ENCODE measurements around the gene EED. TPM values are rescaled to one million over a fixed set of nuclear protein-coding genes. Genes with fewer than 3 reads are reported as not detected.

The EED gene
- 10 to 100 TPM; 63.9 to 66.9 TPM for total RNA-seq

- POLR2A ChIA-PET, result interaction anchor here (0.6 to 6.1 kb wide), 24 partner anchors 13 to 616 kb away, joined by 3 to 51 read pairs (median 4); partner anchors contain the start of genes CREBZF, HIKESHI, PICALM and TMEM126A
- CTCF ChIA-PET, result interaction anchor here (0.8 to 2.0 kb wide), 6 partner anchors 40 to 390 kb away, joined by 3 to 9 read pairs (median 3); partner anchors contain the start of genes CCDC83 and PICALM
- Mint-ChIP-seq H3K27me3 (no peaks in the 10 kb centered on the region), H3K4me1 (peaks cover 41% of the 10 kb centered on the region), H3K4me3 (no peak within 1 kb of the TSS), H3K9me3 (no peaks in the 10 kb centered on the region), H3K36me3 (ENCODE audit: low read depth) (peaks cover 13% of the 10 kb centered on the region), H3K27ac (no peak within 1 kb of the TSS)
- DNase-seq, result peak; percentile 94
These were observed at the start of gene EED for GRCh38 chr11:86244522-86245368. EED (plus strand) TSS chr11:86244753; CDS start chr11:86245230, 477 bp downstream.

DNA sequence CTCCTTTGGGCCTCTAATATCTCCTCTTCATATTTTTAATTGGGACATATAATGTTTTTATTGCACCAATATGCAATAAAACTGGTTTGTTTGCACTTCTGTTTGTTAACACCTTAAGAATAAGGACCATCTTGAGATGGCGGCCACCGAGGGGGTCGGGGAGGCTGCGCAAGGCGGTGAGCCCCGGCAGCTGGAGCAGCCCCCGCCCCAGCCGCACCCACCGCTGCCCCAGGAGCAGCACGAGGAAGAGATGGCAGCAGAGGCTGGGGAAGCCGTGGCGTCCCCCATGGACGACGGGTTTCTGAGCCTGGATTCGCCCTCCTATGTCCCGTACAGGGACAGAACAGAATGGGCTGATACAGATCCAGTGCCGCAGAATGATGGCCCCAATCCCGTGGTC is 49.6 kb upstream of the EED start:
- H3K9me3 Mint-ChIP-seq, result no peaks in the 10 kb centered on the region
- ChIA-PET POLR2A (interaction anchor here (1.0 to 3.0 kb wide), 4 partner anchors 18 to 132 kb away, joined by 3 to 40 read pairs (median 10); partner anchors contain the start of gene PICALM), CTCF (interaction anchor here (1.3 to 3.6 kb wide), 10 partner anchors 12 to 340 kb away, joined by 3 to 84 read pairs (median 11); partner anchors contain the start of genes CCDC83 and PICALM)
- no peak for DNase-seq
- no peak overlapping the region for H3K4me3 Mint-ChIP-seq
- H3K36me3 Mint-ChIP-seq (ENCODE audit: low read depth), result peaks cover 13% of the 10 kb centered on the region
- H3K27me3 Mint-ChIP-seq, result peaks cover 2% of the 10 kb centered on the region
- H3K27ac Mint-ChIP-seq, result no peak overlapping the region
- peaks cover 54% of the 10 kb centered on the region for H3K4me1 Mint-ChIP-seq

- Mint-ChIP-seq H3K4me1 (peaks cover 48% of the 10 kb centered on the region), H3K4me3 (no peak overlapping the region), H3K27ac (no peak overlapping the region), H3K36me3 (ENCODE audit: low read depth) (peaks cover 8% of the 10 kb centered on the region), H3K27me3 (peaks cover 2% of the 10 kb centered on the region), H3K9me3 (no peaks in the 10 kb centered on the region)
- DNase-seq, result no peak
- POLR2A ChIA-PET, result interaction anchor here (1.3 to 2.2 kb wide), 2 partner anchors 128 to 155 kb away, joined by 3 to 13 read pairs; partner anchors contain the start of gene PICALM
- CTCF ChIA-PET, result interaction anchor here (0.6 to 3.6 kb wide), 5 partner anchors 8 to 341 kb away, joined by 3 to 76 read pairs (median 3); partner anchors contain the start of genes CCDC83 and PICALM
These were observed 48.4 kb upstream of the EED start for GRCh38 chr11:86196085-86196696.

GRCh38 chr11:86196913-86197312 is 47.6 kb upstream of the EED start:
- no peak for DNase-seq
- POLR2A ChIA-PET, result interaction anchor here (1.3 to 2.2 kb wide), 2 partner anchors 129 to 156 kb away, joined by 3 to 13 read pairs; partner anchors contain the start of gene PICALM
- H3K36me3 Mint-ChIP-seq (ENCODE audit: low read depth), result peaks cover 7% of the 10 kb centered on the region
- peaks cover 41% of the 10 kb centered on the region for H3K4me1 Mint-ChIP-seq
- peaks cover 2% of the 10 kb centered on the region for H3K27me3 Mint-ChIP-seq
- no peak overlapping the region for H3K4me3 Mint-ChIP-seq
- no peak overlapping the region for H3K27ac Mint-ChIP-seq
- CTCF ChIA-PET, result interaction anchor here (1.0 to 1.9 kb wide), 2 partner anchors 10 to 155 kb away, joined by 3 to 4 read pairs; no protein-coding TSS in a partner anchor
- H3K9me3 Mint-ChIP-seq, result no peaks in the 10 kb centered on the region

- H3K27ac Mint-ChIP-seq, result no peak overlapping the region
- no peaks in the 10 kb centered on the region for H3K9me3 Mint-ChIP-seq
- H3K36me3 Mint-ChIP-seq (ENCODE audit: low read depth), result peaks cover 6% of the 10 kb centered on the region
- no peak for DNase-seq
- peaks cover 37% of the 10 kb centered on the region for H3K4me1 Mint-ChIP-seq
- peaks cover 2% of the 10 kb centered on the region for H3K27me3 Mint-ChIP-seq
- POLR2A ChIA-PET, result interaction anchor here (2.2 kb wide), 1 partner anchor 129 kb away, joined by 13 read pairs; the partner anchor contains the start of gene PICALM
- no peak overlapping the region for H3K4me3 Mint-ChIP-seq
- CTCF ChIA-PET, result interaction anchor here (1.0 to 1.9 kb wide), 3 partner anchors 10 to 156 kb away, joined by 3 to 4 read pairs (median 4); no protein-coding TSS in a partner anchor
These were observed 47.1 kb upstream of the EED start for GRCh38 chr11:86197448-86197847.

- Mint-ChIP-seq H3K9me3 (no peaks in the 10 kb centered on the region), H3K36me3 (ENCODE audit: low read depth) (peaks cover 3% of the 10 kb centered on the region), H3K27ac (no peak overlapping the region), H3K4me1 (peaks cover 30% of the 10 kb centered on the region), H3K4me3 (no peak overlapping the region), H3K27me3 (peaks cover 2% of the 10 kb centered on the region)
- POLR2A ChIA-PET, result interaction anchor here (1.3 kb wide), 1 partner anchor 81 kb away, joined by 3 read pairs; no protein-coding TSS in a partner anchor
- CTCF ChIA-PET, result interaction anchor here (0.9 to 1.9 kb wide), 3 partner anchors 9 to 344 kb away, joined by 3 to 4 read pairs (median 4); no protein-coding TSS in a partner anchor
- no peak for DNase-seq
These were observed 46.4 kb upstream of the EED start for GRCh38 chr11:86198139-86198538.

- DNase-seq, result no peak
- ChIA-PET POLR2A (interaction anchor here (1.1 to 1.3 kb wide), 2 partner anchors 12 to 82 kb away, joined by 3 to 4 read pairs; no protein-coding TSS in a partner anchor), CTCF (interaction anchor here (0.9 kb wide), 1 partner anchor 345 kb away, joined by 3 read pairs; no protein-coding TSS in a partner anchor)
- H3K9me3 Mint-ChIP-seq, result no peaks in the 10 kb centered on the region
- peaks cover 5% of the 10 kb centered on the region for H3K36me3 Mint-ChIP-seq (ENCODE audit: low read depth)
- H3K4me3 Mint-ChIP-seq, result no peak overlapping the region
- H3K4me1 Mint-ChIP-seq, result peaks cover 27% of the 10 kb centered on the region
- H3K27me3 Mint-ChIP-seq, result peaks cover 2% of the 10 kb centered on the region
- H3K27ac Mint-ChIP-seq, result no peak overlapping the region
These were observed 45.2 kb upstream of the EED start for GRCh38 chr11:86199354-86199753.

- Mint-ChIP-seq H3K4me1 (peaks cover 20% of the 10 kb centered on the region), H3K4me3 (no peak overlapping the region), H3K9me3 (no peaks in the 10 kb centered on the region), H3K27ac (no peak overlapping the region), H3K36me3 (ENCODE audit: low read depth) (peaks cover 5% of the 10 kb centered on the region), H3K27me3 (no peaks in the 10 kb centered on the region)
- DNase-seq, result no peak
- ChIA-PET POLR2A (interaction anchor here (0.6 to 3.7 kb wide), 12 partner anchors 8 to 347 kb away, joined by 3 to 26 read pairs (median 4); partner anchors contain the start of genes CCDC83, EED and PICALM), CTCF (interaction anchor here (0.6 to 2.9 kb wide), 8 partner anchors 8 to 159 kb away, joined by 3 to 21 read pairs (median 4); partner anchors contain the start of gene PICALM)
These were observed 43.1 kb upstream of the EED start for GRCh38 chr11:86201371-86201884.

GRCh38 chr11:86202013-86202336 is 42.6 kb upstream of the EED start:
- ChIA-PET POLR2A (interaction anchor here (0.6 to 3.7 kb wide), 12 partner anchors 9 to 347 kb away, joined by 3 to 26 read pairs (median 6); partner anchors contain the start of genes CCDC83 and PICALM), CTCF (interaction anchor here (0.6 to 2.9 kb wide), 11 partner anchors 9 to 159 kb away, joined by 3 to 21 read pairs (median 3); partner anchors contain the start of gene PICALM)
- Mint-ChIP-seq H3K4me1 (peaks cover 16% of the 10 kb centered on the region), H3K36me3 (ENCODE audit: low read depth) (peaks cover 5% of the 10 kb centered on the region), H3K4me3 (no peak overlapping the region), H3K27ac (no peak overlapping the region), H3K27me3 (no peaks in the 10 kb centered on the region), H3K9me3 (no peaks in the 10 kb centered on the region)
- peak; percentile 31 for DNase-seq

- no peaks in the 10 kb centered on the region for H3K27me3 Mint-ChIP-seq
- no peak overlapping the region for H3K4me3 Mint-ChIP-seq
- ChIA-PET POLR2A (interaction anchor here (0.8 to 0.9 kb wide), 2 partner anchors 84 to 162 kb away, joined by 3 read pairs; no protein-coding TSS in a partner anchor), CTCF (interaction anchor here (0.7 to 3.0 kb wide), 10 partner anchors 11 to 609 kb away, joined by 3 to 12 read pairs (median 4); no protein-coding TSS in a partner anchor)
- H3K4me1 Mint-ChIP-seq, result peaks cover 11% of the 10 kb centered on the region
- no peak for DNase-seq
- H3K27ac Mint-ChIP-seq, result no peak overlapping the region
- no peaks in the 10 kb centered on the region for H3K9me3 Mint-ChIP-seq
- H3K36me3 Mint-ChIP-seq (ENCODE audit: low read depth), result peaks cover 5% of the 10 kb centered on the region
These were observed 40.2 kb upstream of the EED start for GRCh38 chr11:86204356-86204755.

DNA sequence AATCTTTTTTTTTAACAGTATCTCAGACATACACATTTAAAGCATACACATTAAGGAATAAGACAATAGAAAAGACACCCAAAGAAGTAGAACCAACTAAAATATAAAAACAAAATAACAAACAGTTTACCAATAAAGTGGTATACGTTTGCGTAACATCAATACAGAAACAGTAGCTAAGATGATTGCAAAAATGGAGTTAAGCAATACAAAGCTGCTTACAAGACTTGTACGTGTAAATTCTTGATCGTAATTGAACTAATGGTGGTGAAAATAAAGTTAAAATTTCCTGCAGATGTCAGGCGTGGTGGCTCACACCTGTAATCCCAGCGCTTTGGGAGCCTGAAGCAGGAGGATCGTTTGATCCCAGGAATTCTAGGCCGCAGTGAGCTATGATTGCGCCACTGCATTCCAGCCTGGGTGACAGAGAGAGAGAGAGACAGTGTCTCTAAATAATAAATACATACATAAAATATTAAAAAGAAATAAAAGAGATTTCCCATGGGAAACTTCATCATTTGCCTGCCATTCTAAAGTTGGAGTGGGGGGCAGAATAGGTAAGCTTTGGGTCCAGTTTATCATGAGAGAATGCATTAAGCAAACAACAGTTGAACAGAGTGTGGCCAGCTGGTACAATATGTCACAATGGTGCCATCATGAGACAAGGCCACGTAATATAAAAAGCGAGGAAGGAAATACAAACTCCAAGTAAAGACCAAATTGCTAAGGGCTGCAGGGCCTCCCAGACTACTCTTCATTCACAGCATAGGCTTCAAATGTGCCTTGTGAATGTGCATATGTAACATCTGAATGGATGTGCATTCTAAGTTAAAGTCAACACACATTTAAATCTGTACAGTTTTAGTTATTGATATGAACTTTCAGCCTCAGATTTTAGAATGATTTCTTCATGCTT is 38.9 kb upstream of the EED start:
- no peaks in the 10 kb centered on the region for H3K27me3 Mint-ChIP-seq

More for the DNA sequence above, 38.9 kb upstream of the EED start:
- POLR2A ChIA-PET, result interaction anchor here (0.7 to 1.5 kb wide), 2 partner anchors 13 to 41 kb away, joined by 3 read pairs; no protein-coding TSS in a partner anchor
- Mint-ChIP-seq H3K27ac (no peak overlapping the region), H3K36me3 (ENCODE audit: low read depth) (peaks cover 5% of the 10 kb centered on the region), H3K9me3 (no peaks in the 10 kb centered on the region), H3K4me3 (no peak overlapping the region), H3K4me1 (peaks cover 10% of the 10 kb centered on the region)
- CTCF ChIA-PET, result interaction anchor here (1.0 to 3.0 kb wide), 6 partner anchors 10 to 164 kb away, joined by 3 to 12 read pairs (median 8); no protein-coding TSS in a partner anchor
- DNase-seq, result no peak
